Fibroblast of lung (primary cell): Measurements from ENCODE around the gene SAFB2.

ENCODE experiments used
- CTCF ChIP-seq, 2 donors: IDR thresholded peaks in 1 of 2; conservative IDR thresholded peaks in 1 of 2; 1 replicate in 1 of 2; 2 replicates in 1 of 2; pipeline ENCODE4 v1.5.1; 2011 to 2012; ENCODE audit warnings: low read length in 2 of 2, control low read depth in 1 of 2, inconsistent platforms in 1 of 2, low read depth in 1 of 2, mild to moderate bottlenecking in 1 of 2
- EZH2 ChIP-seq: IDR thresholded peaks from 2 replicates; pipeline ENCODE4 v1.5.1; 2012; ENCODE audit warnings: low read length, control low read depth, mild to moderate bottlenecking; ENCODE audit errors: missing control alignments

- no peak for TF ChIP-seq CTCF (conservative IDR thresholded peaks at IDR 0.05 in 1 of 2, IDR thresholded peaks at IDR 0.05 in 1 of 2; ENCODE audit: low read depth in 1 of 2, low read length in 2 of 2)
- no peak for TF ChIP-seq EZH2
These were observed 1.1 kb downstream of the SAFB2 start for GRCh38 chr19:5621311-5621944.
